Stimulated activated naive CD8-positive, alpha-beta T cell treated with anti-CD3 and anti-CD28 coated beads, Interleukin-15, Interleukin-2, amounts not matched to agents 100 U/mL and 50 U/mL, for 24 hours (primary cell): ENCODE results near the gene VTI1A.
"Not testable (repeated sequence)": the region's sequence is repeated elsewhere in the genome, so short reads cannot be mapped to it uniquely, and the experiment has no call there.

ENCODE experiments used
- ATAC-seq: fragments of 150-1000 bp; cut with Tn5 transposase; one replicate; pipeline ENCODE4 v1.10.0; 2021
- DNase-seq: peaks from one replicate; pipeline ENCODE4 v3.0.0; 2021

VTI1A gene

GRCh38 chr10:112446855-112447619, at the start of gene VTI1A, which contains the start of gene ZDHHC6:
VTI1A (plus strand) TSS chr10:112447215; CDS start chr10:112447374, 159 bp downstream.
ZDHHC6 (minus strand) TSS chr10:112446914; CDS start chr10:112445436, 1,478 bp downstream.
- ATAC-seq, result peak; percentile 91

GRCh38 chr10:112397592-112397991, 49.4 kb upstream of the VTI1A start:
- DNase-seq, result no peak
- no peak for ATAC-seq

More at GRCh38 chr10:112446855-112447619, at the start of gene VTI1A, which contains the start of gene ZDHHC6:
- DNase-seq, result peak; percentile 87

GRCh38 chr10:112402917-112403316, 44.1 kb upstream of the VTI1A start:
- ATAC-seq (no peak), DNase-seq (no peak)

GRCh38 chr10:112404617-112405016, 42.4 kb upstream of the VTI1A start:
- ATAC-seq (no peak), DNase-seq (no peak)

GRCh38 chr10:112406806-112407205, 40.2 kb upstream of the VTI1A start:
- ATAC-seq, DNase-seq: not testable (repeated sequence)

- ATAC-seq (no peak), DNase-seq (no peak)
These were observed 39.3 kb upstream of the VTI1A start for GRCh38 chr10:112407696-112408095.

DNA sequence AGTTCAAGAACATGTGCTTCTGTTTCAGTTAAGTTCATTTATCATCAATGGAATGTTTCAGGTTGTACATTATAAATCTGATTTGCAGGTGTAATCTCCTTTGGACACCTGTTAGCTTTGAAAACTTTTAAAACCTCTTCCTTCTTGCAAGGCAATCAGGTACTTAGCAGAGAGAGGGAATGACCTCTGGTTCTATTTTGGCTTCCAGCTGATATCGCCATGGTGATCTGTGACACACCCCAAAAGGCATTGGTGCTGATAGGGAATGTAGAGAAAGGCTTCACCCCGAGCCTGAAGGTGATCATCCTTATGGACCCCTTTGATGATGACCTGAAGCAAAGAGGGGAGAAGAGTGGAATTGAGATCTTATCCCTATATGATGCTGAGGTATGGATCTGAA, 37.7 kb upstream of the VTI1A start:
- ATAC-seq (no peak), DNase-seq (no peak)

GRCh38 chr10:112409755-112410154, 37.3 kb upstream of the VTI1A start:
- no peak for ATAC-seq
- DNase-seq, result no peak

GRCh38 chr10:112412696-112413095, 34.3 kb upstream of the VTI1A start:
- no peak for DNase-seq

DNA sequence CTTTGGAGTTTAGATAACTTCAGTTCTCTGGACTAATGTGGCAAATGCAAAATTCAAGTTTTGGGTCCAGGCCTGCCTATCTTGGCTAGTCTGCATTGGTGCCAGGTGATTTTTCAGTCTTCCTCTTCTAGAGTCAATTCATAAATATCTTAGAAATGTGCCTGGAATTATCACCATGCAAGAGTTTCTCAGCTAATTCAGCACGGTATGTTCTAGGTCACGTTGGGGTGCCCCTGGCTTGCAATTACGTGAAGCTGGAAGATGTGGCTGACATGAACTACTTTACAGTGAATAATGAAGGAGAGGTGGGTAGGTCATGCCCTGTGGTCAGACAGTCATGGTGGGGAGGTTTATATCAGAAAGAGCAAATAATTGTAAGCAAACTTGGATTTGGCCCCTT, 25.3 kb upstream of the VTI1A start:
- DNase-seq (no peak), ATAC-seq (no peak)

More at GRCh38 chr10:112412696-112413095, 34.3 kb upstream of the VTI1A start:
- ATAC-seq, result no peak

DNA sequence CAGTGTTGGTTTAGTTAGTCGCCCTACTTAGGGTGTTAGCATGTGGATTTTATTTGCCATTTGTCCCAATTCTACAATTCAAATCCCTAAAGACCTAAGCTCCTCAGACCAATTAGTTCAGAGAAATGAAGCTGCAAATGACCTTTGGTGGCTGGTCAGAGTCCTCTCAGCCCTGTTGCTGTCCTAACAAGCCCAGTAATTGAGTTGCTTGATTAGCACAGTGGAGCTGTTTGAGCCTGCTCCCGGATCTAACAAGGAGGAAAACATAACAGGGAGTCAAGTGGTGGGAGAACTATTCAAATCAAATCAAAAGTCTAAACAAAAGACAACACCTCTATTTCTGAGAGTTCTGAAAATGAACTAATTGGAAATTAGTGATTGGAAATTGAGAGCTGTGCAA, 22.4 kb upstream of the VTI1A start:
- ATAC-seq, result no peak
- DNase-seq, result no peak

GRCh38 chr10:112426111-112426510, 20.9 kb upstream of the VTI1A start:
- DNase-seq (no peak), ATAC-seq (no peak)

DNA sequence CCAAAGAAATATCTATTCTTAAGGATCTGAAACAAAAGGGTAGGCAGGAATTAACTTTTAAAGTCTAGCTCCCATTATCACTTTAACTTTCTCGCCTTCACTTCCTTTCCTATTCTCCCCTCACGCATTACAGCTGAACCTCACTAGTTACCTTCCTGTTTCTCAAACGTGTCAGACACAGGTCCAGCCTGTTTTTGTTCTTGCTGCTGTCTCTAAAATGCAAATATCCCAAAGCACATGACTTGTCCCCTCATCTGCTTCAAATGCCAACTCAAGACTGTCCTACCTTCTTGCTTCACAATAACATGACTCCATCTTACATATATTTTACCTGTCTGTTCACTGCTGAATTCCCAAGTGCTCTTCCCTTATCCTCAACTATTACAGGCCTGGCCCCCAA, 17.9 kb upstream of the VTI1A start:
- no peak for DNase-seq
- ATAC-seq, result no peak

GRCh38 chr10:112429654-112430230, 17.3 kb upstream of the VTI1A start:
- ATAC-seq (no peak), DNase-seq (no peak)

DNA sequence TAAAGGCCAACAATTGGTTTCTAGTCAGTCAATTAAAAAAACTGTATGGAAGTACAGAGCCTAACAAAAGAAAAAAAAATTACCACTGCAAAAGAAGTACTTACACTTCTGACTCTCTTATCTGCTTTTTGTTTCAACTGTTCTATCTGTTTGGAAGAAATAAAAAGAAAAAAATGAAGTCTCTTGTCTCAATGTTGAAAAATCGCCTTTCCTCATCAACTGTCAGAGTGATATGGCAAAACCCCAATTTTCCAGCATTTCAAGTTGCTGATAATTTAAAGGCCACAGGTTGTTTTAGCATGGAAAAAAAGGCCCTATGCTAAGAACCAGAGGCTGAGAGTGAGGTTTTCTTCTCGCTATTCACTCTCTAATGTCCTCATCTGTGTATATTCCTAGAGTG, 13.9 kb upstream of the VTI1A start:
- ATAC-seq, result no peak
- no peak for DNase-seq

GRCh38 chr10:112434988-112435619, 11.9 kb upstream of the VTI1A start:
- no peak for DNase-seq

GRCh38 chr10:112438356-112438755, 8.7 kb upstream of the VTI1A start:
- ATAC-seq (no peak), DNase-seq (no peak)

More at GRCh38 chr10:112434988-112435619, 11.9 kb upstream of the VTI1A start:
- no peak for ATAC-seq

DNA sequence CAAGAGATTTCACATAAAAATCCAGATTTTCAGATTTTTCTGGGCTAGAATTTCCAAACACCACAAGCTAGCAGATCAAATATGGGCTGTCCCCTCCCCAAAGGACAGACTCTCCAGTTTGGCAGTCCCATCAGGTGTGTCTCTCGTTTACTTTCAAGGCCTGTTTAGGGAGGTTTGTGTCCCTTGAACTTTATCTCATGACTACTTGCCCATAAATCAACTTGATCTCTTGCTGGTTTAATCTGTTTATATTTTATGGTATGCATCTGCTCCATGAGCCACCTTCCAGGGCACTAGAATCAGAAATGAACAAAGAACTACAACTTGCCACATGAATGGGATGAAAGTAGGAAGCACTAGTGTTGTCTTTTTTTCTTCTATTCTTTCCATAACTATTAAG, 5.5 kb upstream of the VTI1A start:
- DNase-seq (no peak), ATAC-seq (no peak)

- DNase-seq (no peak), ATAC-seq (no peak)
These were observed 5.0 kb upstream of the VTI1A start for GRCh38 chr10:112442063-112442462.

- no peak for ATAC-seq
- DNase-seq, result peak; percentile 17
These were observed 760 bp upstream of the VTI1A start for GRCh38 chr10:112446055-112446854.

DNA sequence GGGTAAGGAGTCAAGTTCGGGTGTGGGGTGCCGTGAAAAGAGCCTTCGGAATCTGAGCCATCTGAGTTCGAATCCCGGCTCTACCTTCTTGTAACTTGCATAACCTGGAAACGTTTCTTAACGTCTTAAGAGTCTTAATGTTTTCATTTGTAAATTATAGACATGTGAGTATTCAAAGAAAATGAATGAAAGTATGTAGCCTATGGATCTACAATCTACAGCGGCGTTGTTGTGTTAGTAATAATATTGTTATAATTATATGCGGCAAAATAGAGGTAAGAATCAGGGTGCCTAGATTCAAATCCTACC, 559 bp downstream of the VTI1A start:
- ATAC-seq, result no peak
- DNase-seq, result no peak

GRCh38 chr10:112448888-112449287, 1.9 kb downstream of the VTI1A start:
- DNase-seq, result no peak

More at GRCh38 chr10:112448888-112449287, 1.9 kb downstream of the VTI1A start:
- ATAC-seq, result no peak
